Glutamatergic neuron (in vitro differentiated cells): ENCODE data around the gene ERCC1. TPM values are rescaled to one million over a fixed set of nuclear protein-coding genes. Genes with fewer than 3 reads are reported as not detected.

ENCODE experiments used
- DNase-seq: peaks from one replicate; pipeline ENCODE4 v3.0.0; 2022
- H3K27ac Mint-ChIP-seq: one replicate; pipeline ENCODE4 v1.8.0; 2020; ENCODE audit warnings: mild to moderate bottlenecking, mixed read lengths, inconsistent platforms; ENCODE audit not compliant: unreplicated experiment
- H3K27me3 Mint-ChIP-seq: one replicate; pipeline ENCODE4 v1.8.0; 2020; ENCODE audit warnings: mild to moderate bottlenecking, moderate library complexity, mixed read lengths, inconsistent platforms; ENCODE audit not compliant: unreplicated experiment
- H3K36me3 Mint-ChIP-seq: one replicate; pipeline ENCODE4 v1.8.0; 2020; ENCODE audit warnings: mild to moderate bottlenecking, mixed read lengths, inconsistent platforms; ENCODE audit not compliant: unreplicated experiment
- H3K4me1 Mint-ChIP-seq: one replicate; pipeline ENCODE4 v1.8.0; 2020; ENCODE audit warnings: mild to moderate bottlenecking, low read depth, mixed read lengths, inconsistent platforms; ENCODE audit not compliant: unreplicated experiment
- H3K4me3 Mint-ChIP-seq: one replicate; pipeline ENCODE4 v1.8.0; 2020; ENCODE audit warnings: mild to moderate bottlenecking, mixed read lengths, inconsistent platforms; ENCODE audit not compliant: unreplicated experiment
- H3K9me3 Mint-ChIP-seq: one replicate; pipeline ENCODE4 v1.8.0; 2020; ENCODE audit warnings: mild to moderate bottlenecking, moderate library complexity, mixed read lengths, inconsistent platforms; ENCODE audit not compliant: unreplicated experiment
- CTCF ChIP-seq: fragments of 200-600 bp; sonication (generic); IDR thresholded peaks from one replicate; pipeline ENCODE4 v1.5.0; 2021; ENCODE audit not compliant: partially characterized antibody, unreplicated experiment
- total RNA-seq: library from RNA; stranded (reverse); fragmentation: NEBNext Ultra II Directional; extraction: Animal tissue kit (Norgen Biotek cat#: 25700); gene quantifications from one replicate; pipeline ENCODE4 v1.2.1, GENCODE V29; 2021; ENCODE audit not compliant: unreplicated experiment

The ERCC1 gene
- total RNA-seq, 1 donor from 2014 or later, result 65.7 TPM

- Mint-ChIP-seq H3K27ac (no peak overlapping the region), H3K9me3 (peaks cover 6% of the 10 kb centered on the region), H3K4me3 (peak overlapping the region; percentile 70), H3K27me3 (peaks cover 13% of the 10 kb centered on the region), H3K36me3 (no peaks in the 10 kb centered on the region), H3K4me1 (peaks cover 1% of the 10 kb centered on the region)
- peak; percentile 93 for DNase-seq
- TF ChIP-seq CTCF, result no peak
Observed at GRCh38 chr19:45444318-45445041, 20.8 kb upstream of the ERCC1 start.

GRCh38 chr19:45443462-45444317 lies 20.0 kb upstream of the ERCC1 start:
- peaks cover 10% of the 10 kb centered on the region for H3K27me3 Mint-ChIP-seq
- peaks cover 1% of the 10 kb centered on the region for H3K4me1 Mint-ChIP-seq
- H3K36me3 Mint-ChIP-seq, result no peaks in the 10 kb centered on the region
- H3K9me3 Mint-ChIP-seq, result peaks cover 6% of the 10 kb centered on the region
- H3K4me3 Mint-ChIP-seq, result peak overlapping the region; percentile 95
- TF ChIP-seq CTCF, result no peak
- H3K27ac Mint-ChIP-seq, result peak overlapping the region; percentile 90
- peak; percentile 88 for DNase-seq

- peaks cover 1% of the 10 kb centered on the region for H3K4me1 Mint-ChIP-seq
- H3K27ac Mint-ChIP-seq, result no peak overlapping the region
- DNase-seq, result no peak
Observed at GRCh38 chr19:45442778-45443461, 19.2 kb upstream of the ERCC1 start.

GRCh38 chr19:45442408-45442777 lies 18.7 kb upstream of the ERCC1 start:
- no peaks in the 10 kb centered on the region for H3K36me3 Mint-ChIP-seq
- H3K9me3 Mint-ChIP-seq, result peaks cover 6% of the 10 kb centered on the region
- H3K27me3 Mint-ChIP-seq, result peaks cover 10% of the 10 kb centered on the region
- TF ChIP-seq CTCF, result no peak
- no peak for DNase-seq
- H3K4me1 Mint-ChIP-seq, result peaks cover 1% of the 10 kb centered on the region
- peak overlapping the region; percentile 81 for H3K4me3 Mint-ChIP-seq
- H3K27ac Mint-ChIP-seq, result peak overlapping the region; percentile 24

More at GRCh38 chr19:45442778-45443461, 19.2 kb upstream of the ERCC1 start:
- TF ChIP-seq CTCF, result no peak
- Mint-ChIP-seq H3K4me3 (peak overlapping the region; percentile 81), H3K9me3 (peaks cover 6% of the 10 kb centered on the region), H3K36me3 (no peaks in the 10 kb centered on the region), H3K27me3 (peaks cover 10% of the 10 kb centered on the region)
